ENCODE results near the gene SIX4. TPM values are rescaled to one million over a fixed set of nuclear protein-coding genes. Genes with fewer than 3 reads are reported as not detected.

The SIX4 gene
- total and polyA plus RNA-seq, 2 donors (not counting 1 experiment from before 2014, with no cell fraction given), result not detected

DNA sequence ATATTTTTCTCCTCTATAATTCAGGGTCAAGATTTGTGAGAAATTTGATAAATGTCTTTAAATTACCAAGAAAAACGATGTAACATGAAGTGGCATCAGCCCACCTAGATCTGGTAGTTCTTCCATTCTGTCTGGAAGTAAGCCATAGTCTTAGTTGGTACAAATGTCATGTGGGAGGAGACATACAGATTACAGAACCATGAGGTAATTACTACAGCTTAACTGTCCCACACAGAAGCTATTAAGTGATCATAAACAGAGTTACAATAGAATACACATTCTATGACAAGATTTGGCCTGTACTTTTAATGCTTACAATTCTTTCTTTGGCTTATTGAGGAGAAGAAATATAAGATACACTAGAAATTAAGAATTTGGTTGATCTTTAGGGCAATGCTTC, 61.2 kb downstream of the SIX4 start:
- no peak overlapping the region for H3K9ac ChIP-seq (ENCODE audit: low read length)
- H3K9me3 Mint-ChIP-seq (ENCODE audit: insufficient read depth), result no peaks in the 10 kb centered on the region
- no peaks in the 10 kb centered on the region for H4K20me1 ChIP-seq (ENCODE audit: control insufficient read depth, insufficient read depth, low read length, poor library complexity, severe bottlenecking)
- H3K4me3 ChIP-seq (ENCODE audit: control extremely low read depth in 1 of 5, extremely low read depth in 1 of 5, insufficient read depth in 1 of 5, low read depth in 2 of 5, low read length in 4 of 5), result no peak overlapping the region
- no peaks in the 10 kb centered on the region for H3K79me2 ChIP-seq (ENCODE audit: control insufficient read depth, insufficient read depth, low read length)
- H3K27ac ChIP-seq (ENCODE audit: low read length in 2 of 2), result no peak overlapping the region
- intact Hi-C loops (cut with micrococcal nuclease), result no loop called here
- H3K4me1 ChIP-seq (ENCODE audit: control insufficient read depth in 2 of 2, insufficient read depth in 2 of 2, low read length in 2 of 2), result peaks cover 5 to 9% of the 10 kb centered on the region in 2 donors
- ChIA-PET CTCF (no interaction called here), POLR2A (no interaction called here)
- peaks cover 5% of the 10 kb centered on the region for H3K4me1 Mint-ChIP-seq
- H2AFZ ChIP-seq (ENCODE audit: insufficient read depth, low read depth, low read length, poor library complexity, severe bottlenecking), result no peak overlapping the region
- peaks cover 3 to 45% (median 34%) of the 10 kb centered on the region in 4 experiments for H3K27me3 ChIP-seq (replicated peaks in 1 of 4; ENCODE audit: control extremely low read depth in 1 of 4, control insufficient read depth in 3 of 4, insufficient read depth in 4 of 4, low read length in 3 of 4)
- DNase-seq, result no peak
- no peaks in the 10 kb centered on the region for H3K36me3 ChIP-seq (replicated peaks in 1 of 2; ENCODE audit: control extremely low read depth in 1 of 2, control insufficient read depth in 1 of 2, extremely low read depth in 1 of 2, insufficient read depth in 2 of 2, low read length in 1 of 2)
- TF ChIP-seq, protein P1, sequence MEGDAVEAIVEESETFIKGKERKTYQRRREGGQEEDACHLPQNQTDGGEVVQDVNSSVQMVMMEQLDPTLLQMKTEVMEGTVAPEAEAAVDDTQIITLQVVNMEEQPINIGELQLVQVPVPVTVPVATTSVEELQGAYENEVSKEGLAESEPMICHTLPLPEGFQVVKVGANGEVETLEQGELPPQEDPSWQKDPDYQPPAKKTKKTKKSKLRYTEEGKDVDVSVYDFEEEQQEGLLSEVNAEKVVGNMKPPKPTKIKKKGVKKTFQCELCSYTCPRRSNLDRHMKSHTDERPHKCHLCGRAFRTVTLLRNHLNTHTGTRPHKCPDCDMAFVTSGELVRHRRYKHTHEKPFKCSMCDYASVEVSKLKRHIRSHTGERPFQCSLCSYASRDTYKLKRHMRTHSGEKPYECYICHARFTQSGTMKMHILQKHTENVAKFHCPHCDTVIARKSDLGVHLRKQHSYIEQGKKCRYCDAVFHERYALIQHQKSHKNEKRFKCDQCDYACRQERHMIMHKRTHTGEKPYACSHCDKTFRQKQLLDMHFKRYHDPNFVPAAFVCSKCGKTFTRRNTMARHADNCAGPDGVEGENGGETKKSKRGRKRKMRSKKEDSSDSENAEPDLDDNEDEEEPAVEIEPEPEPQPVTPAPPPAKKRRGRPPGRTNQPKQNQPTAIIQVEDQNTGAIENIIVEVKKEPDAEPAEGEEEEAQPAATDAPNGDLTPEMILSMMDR (IDR thresholded peaks at IDR 0.05), result no peak
- no peak for TF ChIP-seq EZH2 (IDR thresholded peaks at IDR 0.05; ENCODE audit: borderline replicate concordance, insufficient read depth, low read depth, low read length, poor library complexity, severe bottlenecking)
- H3K27me3 Mint-ChIP-seq, result peaks cover 51% of the 10 kb centered on the region
- H3K4me3 Mint-ChIP-seq, result no peak overlapping the region
- ATAC-seq (ENCODE audit: low read depth), result no peak
- H3K27ac Mint-ChIP-seq, result no peak overlapping the region
- no peak overlapping the region for H3K4me2 ChIP-seq (replicated peaks; ENCODE audit: low read depth, low read length, poor library complexity, severe bottlenecking)
- peaks cover 0 to 5% (median 3%) of the 10 kb centered on the region in 3 donors for H3K9me3 ChIP-seq (ENCODE audit: control extremely low read depth in 1 of 3, control insufficient read depth in 2 of 3, insufficient read depth in 1 of 3, low read length in 2 of 3)
- no CpG with 5 or more reads among the region's 1 CpG for WGBS (ENCODE audit: insufficient coverage)

GRCh38 chr14:60661721-60662120, 62.4 kb downstream of the SIX4 start:
- no peaks in the 10 kb centered on the region for H3K9me3 Mint-ChIP-seq (ENCODE audit: insufficient read depth)
- H3K4me3 Mint-ChIP-seq, result no peak overlapping the region
- Histone ChIP-seq H3K79me2 (ENCODE audit: control insufficient read depth, insufficient read depth, low read length) (no peaks in the 10 kb centered on the region), H3K36me3 (replicated peaks in 1 of 2; ENCODE audit: control extremely low read depth in 1 of 2, control insufficient read depth in 1 of 2, extremely low read depth in 1 of 2, insufficient read depth in 2 of 2, low read length in 1 of 2) (no peaks in the 10 kb centered on the region), H3K4me2 (replicated peaks; ENCODE audit: low read depth, low read length, poor library complexity, severe bottlenecking) (no peak overlapping the region), H3K27ac (ENCODE audit: low read length in 2 of 2) (no peak overlapping the region), H3K9me3 (ENCODE audit: control extremely low read depth in 1 of 3, control insufficient read depth in 2 of 3, insufficient read depth in 1 of 3, low read length in 2 of 3) (peaks cover 0 to 12% (median 5%) of the 10 kb centered on the region in 3 donors), H3K9ac (ENCODE audit: low read length) (no peak overlapping the region), H3K4me1 (ENCODE audit: control insufficient read depth in 2 of 2, insufficient read depth in 2 of 2, low read length in 2 of 2) (peaks cover 13 to 18% of the 10 kb centered on the region in 2 donors), H3K27me3 (replicated peaks in 1 of 4; ENCODE audit: control extremely low read depth in 1 of 4, control insufficient read depth in 3 of 4, insufficient read depth in 4 of 4, low read length in 3 of 4) (peaks cover 3 to 50% (median 42%) of the 10 kb centered on the region in 4 experiments), H4K20me1 (ENCODE audit: control insufficient read depth, insufficient read depth, low read length, poor library complexity, severe bottlenecking) (no peaks in the 10 kb centered on the region), H3K4me3 (ENCODE audit: control extremely low read depth in 1 of 5, extremely low read depth in 1 of 5, insufficient read depth in 1 of 5, low read depth in 2 of 5, low read length in 4 of 5) (no peak overlapping the region), H2AFZ (ENCODE audit: insufficient read depth, low read depth, low read length, poor library complexity, severe bottlenecking) (no peak overlapping the region)
- no peak overlapping the region for H3K27ac Mint-ChIP-seq
- peaks cover 15% of the 10 kb centered on the region for H3K4me1 Mint-ChIP-seq
- POLR2A ChIA-PET, result no interaction called here
- intact Hi-C loops (cut with micrococcal nuclease), result no loop called here
- WGBS (ENCODE audit: insufficient coverage), result no CpG with 5 or more reads among the region's 1 CpG
- ATAC-seq (ENCODE audit: low read depth) (no peak), DNase-seq (no peak)
- H3K27me3 Mint-ChIP-seq, result peaks cover 61% of the 10 kb centered on the region
- no peak for TF ChIP-seq EZH2 (IDR thresholded peaks at IDR 0.05; ENCODE audit: borderline replicate concordance, insufficient read depth, low read depth, low read length, poor library complexity, severe bottlenecking)
- TF ChIP-seq, protein P1 (IDR thresholded peaks at IDR 0.05), result no peak
- CTCF ChIA-PET, result interaction anchor here (0.7 kb wide), 2 partner anchors 20 to 75 kb away, joined by 3 read pairs; no protein-coding TSS in a partner anchor

Other genes with a start within 250 kb of the SIX4 start
- gene C14orf39, start 238.3 kb downstream of the SIX4 start, total RNA-seq, result not detected in 2 replicates
- not detected in 2 replicates for gene C14orf39, start 238.3 kb downstream of the SIX4 start, polyA plus RNA-seq
- gene SIX6, start 215.2 kb downstream of the SIX4 start, total RNA-seq, result not detected in 2 replicates
- gene SIX6, start 215.2 kb downstream of the SIX4 start, polyA plus RNA-seq, result not detected in 2 replicates
- gene SIX1, start 74.9 kb downstream of the SIX4 start, total RNA-seq, result 0.12 TPM in 1 of 2 replicates, not detected in the other
- 0.07 and 0.16 TPM in 2 replicates for gene SIX1, start 74.9 kb downstream of the SIX4 start, polyA plus RNA-seq
- 23.7 and 28.2 TPM in 2 replicates for gene MNAT1, start 10.4 kb upstream of the SIX4 start, total RNA-seq
- gene MNAT1, start 10.4 kb upstream of the SIX4 start, polyA plus RNA-seq, result 15.2 and 15.3 TPM in 2 replicates

All from B cell (primary cell).